ENCODE data around the gene TMEFF2.

Gene TMEFF2

GRCh38 chr2:192038110-192038509, 156.6 kb downstream of the TMEFF2 start:
- no peak for TF ChIP-seq TAF1 (IDR thresholded peaks at IDR 0.05; ENCODE audit: borderline replicate concordance, insufficient read depth, low read length)

GRCh38 chr2:192035731-192036442, 158.8 kb downstream of the TMEFF2 start:
- TF ChIP-seq FOXP2 (optimal IDR thresholded peaks at IDR 0.05; ENCODE audit: borderline replicate concordance, extremely low read depth, extremely low read length, insufficient read depth) (no peak), TAF1 (IDR thresholded peaks at IDR 0.05; ENCODE audit: borderline replicate concordance, insufficient read depth, low read length) (no peak), REST (IDR thresholded peaks at IDR 0.05; ENCODE audit: insufficient read depth in 1 of 2, low read depth in 2 of 2, low read length in 2 of 2) (no peak), SIN3A (IDR thresholded peaks at IDR 0.05; ENCODE audit: borderline replicate concordance, insufficient read depth, low read length) (no peak), POLR2AphosphoS5 (IDR thresholded peaks at IDR 0.05; ENCODE audit: low read depth, low read length) (no peak)

- TF ChIP-seq POLR2AphosphoS5 (IDR thresholded peaks at IDR 0.05; ENCODE audit: low read depth, low read length) (no peak), FOXP2 (optimal IDR thresholded peaks at IDR 0.05; ENCODE audit: borderline replicate concordance, extremely low read depth, extremely low read length, insufficient read depth) (no peak), SIN3A (IDR thresholded peaks at IDR 0.05; ENCODE audit: borderline replicate concordance, insufficient read depth, low read length) (no peak), REST (IDR thresholded peaks at IDR 0.05; ENCODE audit: insufficient read depth in 1 of 2, low read depth in 2 of 2, low read length in 2 of 2) (no peak), TAF1 (IDR thresholded peaks at IDR 0.05; ENCODE audit: borderline replicate concordance, insufficient read depth, low read length) (no peak)
These were observed 163.9 kb downstream of the TMEFF2 start for GRCh38 chr2:192030856-192031255.

- TF ChIP-seq REST (IDR thresholded peaks at IDR 0.05; ENCODE audit: insufficient read depth in 1 of 2, low read depth in 2 of 2, low read length in 2 of 2), result no peak
- no peak for TF ChIP-seq SIN3A (IDR thresholded peaks at IDR 0.05; ENCODE audit: borderline replicate concordance, insufficient read depth, low read length)
- no peak for TF ChIP-seq POLR2AphosphoS5 (IDR thresholded peaks at IDR 0.05; ENCODE audit: low read depth, low read length)
- TF ChIP-seq TAF1 (IDR thresholded peaks at IDR 0.05; ENCODE audit: borderline replicate concordance, insufficient read depth, low read length), result no peak
- TF ChIP-seq FOXP2 (optimal IDR thresholded peaks at IDR 0.05; ENCODE audit: borderline replicate concordance, extremely low read depth, extremely low read length, insufficient read depth), result no peak
These were observed 164.4 kb downstream of the TMEFF2 start for GRCh38 chr2:192030289-192030688.

GRCh38 chr2:192029089-192029488, 165.6 kb downstream of the TMEFF2 start:
- TF ChIP-seq TAF1 (IDR thresholded peaks at IDR 0.05; ENCODE audit: borderline replicate concordance, insufficient read depth, low read length) (no peak), REST (IDR thresholded peaks at IDR 0.05; ENCODE audit: insufficient read depth in 1 of 2, low read depth in 2 of 2, low read length in 2 of 2) (no peak), POLR2AphosphoS5 (IDR thresholded peaks at IDR 0.05; ENCODE audit: low read depth, low read length) (no peak), FOXP2 (optimal IDR thresholded peaks at IDR 0.05; ENCODE audit: borderline replicate concordance, extremely low read depth, extremely low read length, insufficient read depth) (no peak), SIN3A (IDR thresholded peaks at IDR 0.05; ENCODE audit: borderline replicate concordance, insufficient read depth, low read length) (no peak)

All from PFSK-1 (cell line).